G401.6 (cell line): Measurements from ENCODE around the gene LAMA2.
"Not testable (repeated sequence)": the region's sequence is repeated elsewhere in the genome, so short reads cannot be mapped to it uniquely, and the experiment has no call there.

ENCODE experiments used
- FAIRE-seq: peaks from 2 replicates; lab custom pipeline; 2012; peaks lifted over from hg19 to GRCh38; lab: Jason Lieb, UNC

The LAMA2 gene

DNA sequence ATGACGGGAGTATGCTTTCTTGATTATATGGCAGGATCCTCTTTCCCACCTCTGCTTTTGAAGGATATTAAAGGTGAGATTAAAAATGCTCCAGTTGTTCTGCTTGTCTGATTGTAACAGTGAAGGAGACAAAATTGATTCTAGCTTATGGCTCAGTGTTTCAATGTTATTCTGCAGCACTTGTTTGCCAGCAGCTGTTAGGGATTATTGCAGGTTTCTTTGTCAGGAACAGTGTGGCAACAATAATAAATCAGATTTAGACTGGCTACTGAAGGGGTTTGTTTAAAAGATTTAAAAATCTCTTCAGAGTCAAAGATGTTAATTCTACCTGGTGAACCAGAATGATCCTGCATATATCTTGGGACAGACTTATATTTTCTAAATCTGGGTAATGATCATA is 126.9 kb downstream of the LAMA2 start:
- FAIRE-seq, result no peak

DNA sequence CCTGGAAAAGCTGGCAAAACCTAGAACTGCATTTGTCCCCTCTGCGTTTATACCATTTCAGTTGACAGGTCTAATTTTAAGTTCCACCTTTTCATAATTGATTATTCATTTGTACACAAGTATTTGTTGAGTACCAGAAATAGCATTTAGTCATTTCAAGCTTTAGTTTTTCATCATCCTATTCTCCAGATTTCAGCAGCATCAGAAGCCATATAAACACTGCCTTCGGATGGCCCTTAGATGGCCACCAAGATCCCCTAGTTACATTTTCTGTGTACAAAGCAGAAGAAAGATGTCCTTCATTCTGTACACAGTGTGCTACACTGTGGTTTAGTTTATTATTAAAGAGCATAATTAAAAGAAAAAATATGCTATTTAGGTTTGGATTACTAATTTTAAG is 131.4 kb downstream of the LAMA2 start:
- FAIRE-seq, result no peak

DNA sequence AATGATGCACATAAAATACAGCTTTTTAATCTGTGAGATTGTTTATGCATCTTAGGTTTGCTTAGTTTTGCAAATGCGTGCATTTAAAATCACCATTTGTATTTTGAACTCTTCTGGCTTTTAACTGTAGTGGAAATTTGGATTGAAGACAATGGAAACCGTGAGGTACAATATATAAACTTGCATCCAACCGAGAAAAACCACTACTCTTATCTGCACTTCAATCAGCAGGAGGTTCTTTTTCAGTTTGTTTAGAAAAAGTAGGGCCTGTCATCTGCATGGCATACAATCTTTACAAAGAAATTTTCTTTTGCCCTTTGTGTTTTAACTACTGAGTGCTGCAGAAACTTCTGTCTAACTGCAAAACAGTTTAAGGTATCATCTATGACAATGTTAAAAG is 132.8 kb downstream of the LAMA2 start:
- FAIRE-seq, result no peak

DNA sequence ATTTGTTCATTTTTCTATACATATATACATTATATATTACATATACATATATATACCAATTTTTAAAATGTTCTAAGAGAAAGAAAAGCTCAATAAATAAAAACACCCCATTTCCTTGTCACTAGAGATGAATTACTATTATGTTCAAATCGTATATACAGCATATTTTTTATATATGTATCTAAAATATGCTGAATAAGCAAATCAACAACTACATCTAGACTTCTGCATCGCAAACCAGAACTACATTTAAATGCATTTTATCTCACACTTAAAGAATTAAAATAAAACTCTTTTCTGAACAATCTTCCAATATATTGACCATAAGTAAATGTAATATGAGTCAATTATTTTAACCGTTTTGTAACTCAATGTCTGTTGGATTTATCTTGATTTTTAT is 133.9 kb downstream of the LAMA2 start:
- FAIRE-seq, result no peak

DNA sequence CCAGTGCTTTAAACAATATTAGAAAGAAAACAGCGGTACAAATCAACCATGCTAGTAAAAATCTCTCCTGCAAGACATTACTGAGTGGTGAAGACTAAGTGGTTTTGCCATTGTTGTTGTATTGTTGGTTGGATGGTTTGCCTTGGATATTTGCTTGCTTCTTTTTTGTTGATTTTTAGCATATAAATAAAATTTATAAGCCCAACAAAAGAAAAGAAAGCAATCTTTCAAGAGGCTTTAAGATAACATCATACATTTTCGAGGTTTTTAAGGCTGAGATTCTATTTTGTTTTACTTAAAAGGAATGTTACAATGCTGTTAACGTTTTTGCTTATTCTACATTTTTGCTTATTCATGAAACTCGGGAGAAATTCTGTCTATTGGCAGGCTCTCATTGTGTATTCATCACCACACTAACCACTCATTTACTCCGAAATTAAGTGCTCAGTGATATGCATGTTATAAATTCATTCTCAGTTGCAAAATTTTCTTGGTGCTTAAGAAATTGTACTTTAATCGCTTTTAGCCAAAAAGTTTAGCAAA is 139.1 kb downstream of the LAMA2 start:
- FAIRE-seq, result no peak

DNA sequence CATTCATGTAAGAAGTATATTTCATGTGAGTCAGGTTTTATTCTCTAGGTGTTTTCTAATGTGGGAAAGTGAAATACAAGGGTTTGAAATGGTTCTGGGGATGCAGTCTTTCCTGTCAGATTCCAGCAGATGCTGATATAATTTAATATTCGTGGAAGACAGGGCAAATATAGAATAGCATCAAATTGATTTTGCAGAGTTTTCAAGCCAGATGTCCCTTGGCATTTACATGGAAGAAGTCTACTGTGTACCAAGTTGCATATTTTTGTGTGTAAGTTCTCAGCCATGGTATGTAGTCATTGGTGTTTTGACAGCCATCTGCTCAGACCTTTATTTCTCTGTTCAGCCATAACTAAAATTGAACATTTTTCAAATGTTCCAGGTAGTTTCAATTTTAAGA is 143.7 kb downstream of the LAMA2 start:
- no peak for FAIRE-seq

DNA sequence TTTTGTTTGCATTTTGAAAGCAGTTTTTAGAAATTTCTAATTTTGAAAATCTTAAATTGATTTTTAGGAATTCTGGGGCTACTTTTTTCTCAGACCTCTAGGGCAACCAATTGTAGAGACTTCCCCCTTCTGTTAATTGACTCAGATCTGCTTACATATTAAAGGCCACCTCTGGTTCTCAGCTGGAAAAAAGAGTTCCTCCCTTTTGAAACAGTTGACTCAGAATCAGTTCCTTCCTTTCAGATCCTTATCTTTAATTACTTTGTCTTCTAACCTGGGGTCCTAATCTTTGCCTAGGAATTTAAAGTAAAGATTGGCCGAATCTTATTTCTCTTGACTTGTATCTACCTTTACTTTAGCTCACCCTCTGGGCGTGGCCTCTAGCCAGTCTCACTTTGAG is 146.8 kb downstream of the LAMA2 start:
- no peak for FAIRE-seq

DNA sequence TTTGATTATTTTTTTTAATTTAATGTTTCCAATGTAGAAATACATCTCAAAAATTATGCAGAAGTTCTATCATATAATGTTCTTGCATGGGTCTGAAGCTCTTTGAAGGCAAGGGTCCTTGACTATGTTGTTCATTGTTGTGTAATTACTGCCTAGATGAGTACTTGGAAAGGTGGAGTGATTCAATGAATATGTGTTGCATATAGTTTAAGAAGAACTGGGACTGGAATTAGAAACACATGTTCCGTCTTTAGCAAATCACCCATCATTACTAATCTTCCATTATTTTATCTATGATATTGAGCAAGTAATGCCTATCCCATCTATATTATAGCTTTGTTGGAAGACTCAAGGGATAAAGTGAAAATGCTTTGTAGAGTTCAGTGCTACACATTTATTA is 147.3 kb downstream of the LAMA2 start:
- no peak for FAIRE-seq

DNA sequence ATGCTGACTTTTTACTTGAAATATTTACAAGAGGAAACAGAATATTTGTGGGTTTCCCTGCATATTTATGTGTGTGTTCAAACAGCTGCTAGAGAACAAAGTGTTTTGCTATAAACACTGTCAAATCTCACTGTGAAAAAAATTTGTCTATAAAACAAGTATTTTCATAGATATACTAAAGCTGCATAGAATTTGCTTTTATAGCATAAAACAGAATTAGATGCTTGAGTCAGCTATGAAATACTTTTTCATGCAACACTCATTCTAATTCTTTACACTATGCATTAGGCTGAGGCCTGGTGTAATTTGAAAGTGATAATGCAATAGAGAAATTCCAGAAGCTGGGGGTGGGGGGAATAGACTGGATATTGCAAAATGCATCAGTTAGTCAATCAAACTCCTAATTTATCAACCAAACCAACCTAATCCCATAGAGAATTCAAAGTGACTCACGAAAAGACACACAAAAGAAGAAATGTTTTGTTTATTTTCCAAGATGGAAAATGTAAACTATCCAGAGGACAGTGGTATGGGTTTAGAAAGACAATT is 148.2 kb downstream of the LAMA2 start:
- no peak for FAIRE-seq

DNA sequence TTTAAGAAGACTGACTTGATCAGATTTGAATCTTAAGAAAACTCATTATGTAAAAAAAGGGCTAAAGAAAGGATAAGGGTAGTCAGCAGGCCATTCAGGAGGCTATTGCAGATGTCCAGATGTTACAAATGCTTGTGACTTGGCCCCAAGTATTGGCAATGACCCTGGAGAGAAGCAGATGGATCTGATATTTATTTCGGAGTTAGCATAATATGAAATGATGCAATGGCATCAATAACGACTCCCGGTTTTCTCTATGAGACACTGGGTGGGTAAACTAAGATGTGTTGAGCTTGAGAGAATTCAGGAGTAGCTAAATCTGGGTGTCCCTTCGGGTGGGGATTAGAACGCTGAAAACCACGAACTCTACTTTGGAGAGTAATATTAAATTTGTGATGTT is 149.7 kb downstream of the LAMA2 start:
- FAIRE-seq, result no peak

DNA sequence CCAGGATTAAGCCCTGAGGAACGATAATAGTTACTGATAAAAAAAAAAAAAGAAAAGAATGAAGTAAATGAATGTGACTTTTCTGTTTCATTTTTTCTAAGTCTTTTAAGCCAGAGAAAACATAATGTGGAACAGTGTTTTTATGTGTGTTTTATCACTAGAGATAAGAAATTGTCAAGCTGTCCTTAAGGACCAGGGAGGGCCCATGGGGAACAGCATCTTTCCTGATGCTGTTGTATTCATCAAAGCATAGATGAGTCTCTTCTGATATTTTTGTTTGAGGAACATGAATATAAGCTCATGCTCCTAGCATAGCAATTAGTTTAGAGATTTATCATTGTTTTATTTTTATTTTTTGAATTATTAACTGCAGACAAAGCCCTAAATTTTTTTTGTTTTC is 150.2 kb downstream of the LAMA2 start:
- FAIRE-seq, result no peak

DNA sequence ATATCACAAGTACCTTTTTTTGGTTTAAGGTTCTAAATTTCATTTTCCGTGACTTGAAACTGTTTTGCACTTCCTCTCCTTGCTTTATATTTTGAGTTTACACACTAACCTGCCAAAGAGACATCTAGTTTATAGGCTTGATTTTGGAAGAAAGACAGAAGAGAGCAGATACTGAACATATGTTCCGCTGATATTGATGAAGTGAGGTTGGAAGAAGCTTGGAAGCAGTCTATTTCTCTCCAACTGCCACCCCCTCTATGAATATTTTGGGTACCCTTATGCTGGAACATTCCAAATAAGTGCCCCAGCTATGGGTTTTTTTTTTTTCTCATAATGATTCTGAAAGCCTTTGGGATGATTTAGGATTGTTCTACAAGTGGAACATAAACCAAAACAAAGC is 150.6 kb downstream of the LAMA2 start:
- FAIRE-seq, result no peak

DNA sequence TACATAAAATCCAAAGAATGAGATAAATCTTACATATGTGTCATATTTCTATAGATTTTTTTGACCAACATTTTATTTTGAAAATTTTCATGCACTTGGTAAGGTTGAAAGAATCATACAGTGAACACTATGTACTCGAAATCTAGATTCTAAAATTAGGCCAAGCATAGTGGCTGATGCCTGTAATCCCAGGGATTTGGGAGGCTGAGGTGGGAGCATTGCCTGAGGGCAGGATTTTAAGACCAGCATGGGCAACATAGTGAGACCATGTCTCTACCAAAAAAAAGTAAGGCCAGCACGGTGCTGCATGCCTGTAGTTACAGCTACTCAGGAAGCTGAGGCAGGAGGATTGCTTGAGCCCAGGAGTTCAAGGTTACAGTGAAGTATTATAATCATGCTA is 158.6 kb downstream of the LAMA2 start:
- FAIRE-seq, result no peak

DNA sequence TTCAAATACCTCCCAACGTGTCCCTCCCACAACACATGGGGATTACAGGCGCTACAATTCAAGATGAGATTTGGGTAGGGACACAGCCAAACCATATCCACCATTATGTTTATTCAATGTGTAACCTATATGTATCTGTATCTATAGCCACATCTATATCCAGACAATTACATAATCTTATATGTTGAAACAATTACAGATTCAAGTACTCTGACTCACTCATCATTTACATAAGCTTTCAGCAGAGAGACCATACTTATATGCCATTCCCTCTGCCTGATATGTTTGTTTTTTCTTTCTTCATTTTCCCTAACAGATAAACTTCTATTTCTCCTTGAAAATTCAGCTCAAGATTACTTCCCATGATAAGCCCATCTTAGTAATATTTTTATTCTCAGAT is 163.6 kb downstream of the LAMA2 start:
- no peak for FAIRE-seq

DNA sequence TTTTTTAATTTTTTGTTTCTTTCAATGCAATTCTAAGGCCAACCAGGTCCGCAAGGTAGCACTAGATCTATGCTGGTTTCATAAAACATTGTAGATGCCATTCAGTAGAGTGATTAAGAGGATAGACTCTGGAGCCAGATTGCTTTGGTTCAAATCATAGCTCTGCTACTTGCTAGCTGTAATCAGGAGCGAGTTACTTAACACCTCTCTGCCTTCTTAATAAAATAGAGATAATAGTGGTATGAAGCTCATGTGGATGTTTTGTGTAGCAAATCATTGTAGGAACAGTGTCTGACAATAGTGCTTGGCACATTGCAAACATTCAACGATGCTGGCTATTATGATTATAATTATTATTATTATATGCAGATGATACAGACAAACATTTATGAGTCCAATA is 164.9 kb downstream of the LAMA2 start:
- no peak for FAIRE-seq

DNA sequence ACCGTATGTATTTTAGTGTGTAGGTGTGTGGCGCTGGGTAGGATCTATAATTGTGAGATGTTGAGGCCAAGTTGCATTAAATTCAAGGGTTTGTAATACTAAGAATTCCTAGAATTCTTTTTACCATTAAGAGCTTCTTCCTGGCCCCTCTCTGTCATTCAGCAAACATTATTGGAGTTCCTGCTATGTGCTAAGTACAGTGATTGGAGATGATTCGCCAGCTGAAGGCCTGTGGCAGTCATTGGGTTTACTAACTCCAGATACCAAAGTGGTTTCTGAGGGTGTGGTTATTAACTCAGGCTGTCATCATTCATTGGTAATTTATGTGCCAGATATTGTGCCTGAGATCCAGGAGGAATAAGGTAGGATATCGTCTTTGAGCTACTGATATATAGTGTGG is 167.1 kb downstream of the LAMA2 start:
- no peak for FAIRE-seq

DNA sequence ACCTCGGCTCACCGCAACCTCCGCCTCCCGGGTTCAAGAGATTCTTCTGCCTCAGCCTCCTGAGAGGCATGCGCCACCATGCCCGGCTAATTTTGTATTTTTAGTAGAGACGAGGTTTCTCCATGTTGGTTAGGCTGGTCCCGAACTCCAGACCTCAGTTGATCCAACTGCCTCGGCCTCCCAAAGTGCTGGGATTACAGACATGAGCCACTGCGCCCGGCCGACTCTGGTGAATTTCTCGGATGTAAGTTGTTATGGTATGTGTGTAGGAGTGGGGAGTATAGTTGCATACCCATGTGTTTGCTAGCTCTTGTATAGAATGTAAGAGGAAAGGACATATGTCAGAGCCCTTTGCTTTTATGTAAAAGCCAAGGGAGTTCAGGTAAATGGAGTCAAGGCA is 170.2 kb downstream of the LAMA2 start:
- FAIRE-seq, result not testable (repeated sequence)

DNA sequence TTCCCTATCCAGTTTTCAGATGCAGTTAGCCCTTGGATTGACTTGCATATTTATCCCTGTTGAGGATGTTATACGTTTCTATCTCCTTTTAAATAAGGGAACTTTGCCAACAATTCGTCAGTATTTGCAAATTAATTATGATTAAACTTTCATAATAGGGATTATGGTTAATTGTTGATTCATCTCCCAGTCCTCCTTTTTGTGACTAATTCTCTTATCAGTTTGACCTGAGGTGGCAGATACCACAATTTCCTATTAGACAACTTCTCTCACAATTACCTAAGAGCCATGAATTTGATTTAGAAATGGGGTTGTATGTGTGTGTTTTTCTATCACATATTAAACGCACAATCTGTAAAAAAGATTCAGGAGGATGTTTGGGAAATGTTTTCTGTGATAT is 172.9 kb downstream of the LAMA2 start:
- FAIRE-seq, result no peak

DNA sequence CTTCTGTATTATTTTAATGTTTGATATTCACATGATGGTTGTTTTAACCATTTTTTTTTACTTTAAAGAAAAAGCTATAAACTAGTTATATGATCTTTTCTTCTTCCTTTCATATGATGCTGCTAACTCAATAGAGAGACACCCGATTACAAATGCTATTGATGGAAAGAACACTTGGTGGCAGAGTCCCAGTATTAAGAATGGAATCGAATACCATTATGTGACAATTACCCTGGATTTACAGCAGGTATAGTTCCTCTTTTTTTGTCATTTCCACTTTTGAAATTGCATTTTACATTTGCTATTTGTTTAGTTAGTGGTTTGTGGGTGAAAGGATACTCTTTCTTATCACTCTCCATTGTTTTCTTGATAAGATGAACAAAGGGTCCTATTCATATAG is 176.7 kb downstream of the LAMA2 start:
- FAIRE-seq, result no peak

DNA sequence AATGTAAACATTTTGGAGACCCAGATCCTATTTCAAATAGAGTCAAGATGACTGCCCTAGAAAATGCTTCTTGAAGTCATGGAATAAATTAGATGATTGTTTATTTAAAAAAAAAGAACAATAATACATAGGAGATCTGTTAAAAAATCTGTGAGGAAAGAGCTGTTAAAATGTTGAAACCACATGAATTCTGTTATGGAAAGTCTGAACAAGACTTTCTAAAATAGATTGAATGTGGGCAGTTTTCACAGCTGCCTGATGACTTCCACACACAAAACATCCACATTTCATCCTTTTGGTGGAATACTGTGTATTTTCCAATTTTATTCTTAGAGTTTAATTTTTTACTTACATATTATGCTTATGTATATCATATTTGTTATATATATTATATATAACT is 186.1 kb downstream of the LAMA2 start:
- no peak for FAIRE-seq

DNA sequence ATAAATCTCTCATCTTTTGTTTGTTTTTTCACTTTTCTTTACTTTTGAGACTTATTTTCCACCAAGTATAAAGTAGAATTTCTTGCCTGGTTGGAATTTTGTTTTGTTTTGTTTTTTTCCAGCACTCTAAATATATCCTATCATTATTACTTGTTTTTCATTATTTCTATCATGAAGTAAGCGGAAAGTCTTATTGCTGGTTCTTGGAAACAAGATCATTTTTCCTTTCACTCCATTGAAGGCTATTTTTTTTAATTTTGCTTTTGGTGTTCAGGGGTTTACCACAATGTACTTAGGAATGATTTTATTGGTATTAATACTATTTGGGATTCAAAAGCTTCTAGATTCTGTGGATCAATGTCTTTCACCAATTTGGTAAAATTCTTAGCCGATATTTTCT is 190.1 kb downstream of the LAMA2 start:
- FAIRE-seq, result no peak

DNA sequence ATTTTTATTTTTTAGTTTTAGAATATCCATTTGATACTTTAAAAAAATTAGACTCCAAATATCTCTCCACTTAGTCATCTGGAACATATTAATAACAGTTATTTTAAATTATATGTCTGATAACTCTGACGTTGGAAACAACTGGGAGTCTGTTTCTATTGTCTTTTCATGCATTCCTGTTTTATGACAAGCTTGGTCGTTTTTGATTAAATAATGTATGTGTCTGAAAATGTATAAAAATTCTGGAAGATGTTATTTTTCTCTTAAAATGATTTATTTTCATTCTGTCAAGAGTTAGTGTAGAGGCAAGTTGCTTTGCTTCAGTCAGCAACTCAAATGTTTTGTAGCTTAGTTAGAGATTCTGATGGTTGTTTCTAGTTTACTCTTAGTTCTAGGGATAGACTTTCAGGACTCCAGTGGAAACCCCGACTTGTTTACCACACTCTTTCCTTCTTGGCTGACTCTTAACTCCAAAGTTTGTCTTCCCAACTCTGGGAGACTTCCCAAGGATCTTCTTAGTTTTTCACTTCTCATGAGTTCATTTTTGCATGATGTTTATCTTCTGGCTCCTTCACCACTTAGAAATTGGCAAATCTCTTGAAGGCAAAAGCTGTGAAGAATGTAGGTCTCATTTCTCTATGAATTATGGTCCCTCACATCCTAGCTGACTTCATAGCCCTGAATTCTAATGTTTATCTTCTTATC is 190.9 kb downstream of the LAMA2 start:
- no peak for FAIRE-seq

DNA sequence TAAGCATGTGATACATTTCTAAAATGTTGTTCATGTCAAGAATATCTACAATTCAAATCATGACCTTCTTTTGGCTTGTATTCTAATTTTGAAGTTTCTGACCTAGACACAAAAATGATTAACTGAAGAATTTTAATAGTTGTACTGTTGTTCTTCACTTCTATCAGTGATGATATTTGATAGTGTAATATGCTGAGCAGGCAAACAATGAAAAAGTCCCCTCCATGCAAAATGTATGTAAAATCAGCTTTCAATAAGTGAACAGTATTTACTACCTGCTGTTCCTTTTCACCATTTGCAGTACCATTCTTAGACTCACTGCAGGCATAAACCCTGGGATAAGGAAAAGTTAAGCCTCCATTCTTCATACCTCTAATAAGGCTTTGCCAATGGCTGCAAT is 201.5 kb downstream of the LAMA2 start:
- FAIRE-seq, result no peak

DNA sequence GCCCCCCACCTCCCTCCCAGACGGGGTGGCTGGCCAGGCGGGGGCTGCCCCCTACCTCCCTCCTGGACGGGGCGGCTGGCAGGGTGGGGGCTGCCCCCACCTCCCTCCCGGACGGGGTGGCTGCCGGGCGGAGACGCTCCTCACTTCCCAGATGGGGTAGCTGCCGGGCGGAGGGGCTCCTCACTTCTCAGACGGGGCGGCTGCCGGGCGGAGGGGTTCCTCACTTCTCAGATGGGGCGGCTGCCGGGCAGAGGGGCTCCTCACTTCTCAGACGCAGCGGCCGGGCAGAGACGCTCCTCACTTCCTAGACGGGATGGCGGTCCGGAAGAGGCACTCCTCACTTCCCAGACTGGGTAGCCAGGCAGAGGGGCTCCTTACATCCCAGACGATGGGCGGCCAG is 205.5 kb downstream of the LAMA2 start:
- not testable (repeated sequence) for FAIRE-seq
